ENCODE data around the gene IQSEC3. TPM values are rescaled to one million over a fixed set of nuclear protein-coding genes. Genes with fewer than 3 reads are reported as not detected.
"Not testable (repeated sequence)": the region's sequence is repeated elsewhere in the genome, so short reads cannot be mapped to it uniquely, and the experiment has no call there.

The IQSEC3 gene
- polyA plus RNA-seq, 4 donors, result 6.5 to 12.4 (median 8.7) TPM

GRCh38 chr12:210277-211141 lies 143.9 kb downstream of the IQSEC3 start:
- DNase-seq (ENCODE audit: low read depth in 4 of 4, low spot score in 2 of 4), result no peak

- DNase-seq (ENCODE audit: low read depth in 4 of 4, low spot score in 2 of 4), result no peak
Measured at GRCh38 chr12:211142-211465, 144.5 kb downstream of the IQSEC3 start.

- DNase-seq (ENCODE audit: low read depth in 4 of 4, low spot score in 2 of 4), result no peak
Measured at GRCh38 chr12:211639-212414, 145.3 kb downstream of the IQSEC3 start.

DNA sequence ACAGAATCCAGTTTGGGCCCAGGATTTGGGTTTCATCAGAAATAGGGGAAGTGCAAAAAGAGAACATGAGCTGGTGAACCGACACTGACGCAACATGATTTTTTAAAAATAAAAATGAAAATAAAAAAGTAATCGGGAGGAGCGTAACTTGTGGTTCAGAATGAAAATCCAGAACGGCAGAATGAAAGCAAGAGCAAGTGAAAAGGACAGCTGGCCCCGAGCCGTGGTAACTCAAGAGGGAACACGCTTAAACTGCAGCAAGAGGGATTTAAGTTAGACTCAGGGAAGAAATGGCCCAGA lies 145.8 kb downstream of the IQSEC3 start:
- no peak for DNase-seq (ENCODE audit: low read depth in 4 of 4, low spot score in 2 of 4)

DNA sequence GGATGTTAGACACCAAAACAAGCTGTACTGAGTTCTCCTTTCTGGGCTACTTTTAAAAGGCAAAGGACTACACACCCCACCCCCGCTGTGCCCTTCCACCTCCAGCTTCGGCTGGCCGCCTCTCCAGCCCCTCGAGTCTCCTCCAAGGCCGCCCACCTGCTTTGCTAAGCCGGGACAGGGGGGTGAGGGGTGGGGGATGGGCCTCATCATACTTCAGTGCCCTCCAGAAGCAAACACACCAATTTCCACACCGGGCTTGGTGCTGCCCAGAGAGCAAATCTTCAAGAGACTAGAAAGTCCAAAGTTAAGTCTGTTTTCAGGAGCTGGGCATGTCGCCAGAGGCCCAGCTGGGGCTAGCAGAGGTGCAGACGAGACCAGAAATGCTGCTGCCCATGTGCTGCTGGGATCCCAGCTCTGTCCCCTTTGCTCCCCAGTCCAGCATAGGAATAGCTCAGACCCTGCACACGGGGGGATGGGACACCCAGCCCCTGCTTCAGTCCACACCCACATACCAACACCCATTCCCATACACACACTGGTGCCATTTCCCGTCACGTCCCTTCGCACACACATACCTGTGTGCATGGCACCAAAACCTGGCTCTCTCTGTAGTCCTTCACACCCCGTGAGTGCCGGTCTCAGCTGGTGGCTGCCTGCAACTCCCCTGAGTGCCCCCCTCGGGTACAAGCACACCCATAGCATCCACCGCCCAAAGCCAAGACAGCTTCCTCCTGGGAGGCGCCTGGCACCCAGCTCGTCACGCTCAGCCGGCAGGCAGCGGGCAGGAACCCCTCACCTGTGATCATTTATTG lies 146.4 kb downstream of the IQSEC3 start:
- no peak for DNase-seq (ENCODE audit: low read depth in 4 of 4, low spot score in 2 of 4)

- DNase-seq (ENCODE audit: low read depth in 4 of 4, low spot score in 2 of 4), result no peak
Measured at GRCh38 chr12:213527-213932, 147.0 kb downstream of the IQSEC3 start.

DNA sequence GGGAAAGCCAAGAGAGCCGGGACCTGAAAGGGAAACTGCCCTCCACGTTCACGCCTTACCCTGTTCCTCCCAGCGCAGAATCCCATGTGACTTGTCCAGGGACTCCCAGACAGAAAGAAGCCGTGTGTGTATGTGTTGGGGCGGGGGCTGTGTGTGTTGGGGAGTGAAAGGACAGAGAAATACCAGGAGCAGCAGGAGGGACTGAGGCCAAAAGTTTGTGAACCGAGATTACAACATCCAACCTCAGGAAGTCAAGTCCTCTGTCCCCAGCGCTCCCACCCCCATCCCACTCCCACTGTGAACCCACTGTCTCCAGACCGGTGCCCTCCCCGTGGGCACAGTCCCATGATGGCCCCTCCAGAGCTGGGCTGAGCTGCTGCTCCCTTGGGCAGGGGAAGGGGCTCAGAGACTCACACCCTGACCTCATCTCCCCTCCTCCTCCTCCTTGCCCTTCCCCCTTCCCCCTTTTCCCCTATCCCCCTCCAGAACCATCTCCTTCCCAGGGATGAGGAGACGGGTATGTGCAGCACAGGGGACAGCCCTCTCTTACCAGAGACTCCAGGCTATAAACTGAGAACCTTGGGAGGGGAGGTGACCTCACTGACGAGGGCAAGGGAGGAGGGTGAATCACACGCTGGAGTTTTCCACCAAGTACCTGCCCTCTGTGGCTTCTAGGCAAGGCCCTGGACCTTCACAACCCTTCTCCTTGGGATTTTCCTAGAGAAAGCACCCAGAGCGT lies 147.6 kb downstream of the IQSEC3 start, which contains the start of gene SLC6A12:
Gene SLC6A12, minus strand, starts transcription at position 155 of the 739 bp plus-strand sequence. CDS start 4,171 bp downstream, outside the sequence.
- no peak for DNase-seq (ENCODE audit: low read depth in 4 of 4, low spot score in 2 of 4)

DNA sequence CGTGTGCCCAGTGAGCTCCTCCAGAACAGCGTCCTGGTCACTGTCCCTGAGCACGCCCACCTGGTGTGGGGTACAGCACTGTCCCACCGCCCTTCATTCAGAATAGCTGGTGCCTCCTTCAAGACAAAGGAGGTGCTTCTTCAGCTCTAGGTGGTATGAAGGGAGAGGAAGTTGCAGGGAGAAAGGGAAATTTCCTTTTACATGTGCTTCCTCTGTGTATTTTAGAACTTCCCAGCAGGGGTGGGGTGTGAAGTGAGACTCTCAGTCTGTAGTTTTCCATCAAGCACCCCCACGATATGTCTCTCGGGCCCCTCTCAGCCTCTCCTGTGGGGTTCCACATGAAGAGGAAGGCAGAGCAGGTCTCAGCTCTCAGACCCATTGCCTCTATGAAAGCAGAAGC lies 148.5 kb downstream of the IQSEC3 start:
- DNase-seq (ENCODE audit: low read depth in 4 of 4, low spot score in 2 of 4), result no peak

DNA sequence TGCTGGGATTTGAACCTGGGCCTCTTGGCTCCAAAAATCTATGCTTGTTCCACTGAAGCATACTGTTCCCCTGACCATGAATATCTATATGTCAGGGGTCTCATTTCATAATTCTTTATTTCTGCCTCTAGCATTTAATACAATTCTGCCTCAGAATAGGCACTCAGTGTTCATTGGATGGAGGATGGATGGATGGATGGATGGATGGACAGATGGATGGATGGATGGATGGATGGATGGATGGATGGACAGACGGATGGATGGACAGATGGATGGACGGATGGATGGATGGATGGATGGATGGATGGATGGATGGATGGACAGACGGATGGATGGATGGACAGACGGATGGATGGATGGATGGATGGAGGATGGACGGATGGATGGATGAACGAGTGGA lies 150.5 kb downstream of the IQSEC3 start:
- DNase-seq (ENCODE audit: low read depth in 4 of 4, low spot score in 2 of 4), result not testable (repeated sequence)

GRCh38 chr12:218221-218620 lies 151.7 kb downstream of the IQSEC3 start:
- no peak for DNase-seq (ENCODE audit: low read depth in 4 of 4, low spot score in 2 of 4)

DNA sequence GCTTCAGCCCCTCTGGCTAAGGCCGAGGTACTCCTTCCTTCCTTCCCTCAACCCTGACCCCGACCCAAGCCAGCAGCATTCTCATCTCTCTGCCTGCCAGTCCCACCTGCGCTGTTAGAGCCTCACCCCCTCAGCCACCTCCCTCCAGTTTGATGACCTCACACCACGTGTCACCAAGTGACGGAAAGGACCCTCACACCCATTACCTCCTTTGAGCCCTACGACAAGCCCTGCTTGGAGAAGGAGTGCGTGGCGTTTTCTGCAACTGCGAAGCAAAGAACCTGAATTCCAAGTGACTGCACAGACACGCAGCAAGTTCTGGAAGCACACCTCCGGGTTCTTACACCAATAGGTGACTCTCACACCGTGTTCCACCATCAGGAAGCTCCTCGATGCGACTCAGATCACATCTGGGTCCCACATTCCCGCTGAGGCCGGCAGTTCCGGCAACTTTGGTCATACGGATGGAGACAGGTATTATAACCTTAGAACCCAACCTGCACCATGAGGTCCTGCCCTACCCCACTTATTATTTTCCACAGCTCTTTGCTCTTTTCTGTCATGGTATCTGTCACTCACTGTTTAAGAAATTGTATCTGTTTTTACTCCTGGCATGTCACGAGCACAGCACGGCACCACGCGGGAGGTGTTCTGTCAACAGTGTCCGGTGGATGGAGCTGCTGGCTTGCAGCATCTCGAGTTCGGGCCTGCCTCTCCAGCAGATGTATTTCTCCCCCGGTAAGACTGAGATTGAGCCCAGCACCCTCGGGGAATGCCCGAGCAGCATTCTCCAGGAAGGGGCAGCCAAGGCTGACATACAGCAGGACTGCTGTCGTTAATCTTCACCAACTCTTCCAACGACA lies 152.4 kb downstream of the IQSEC3 start:
- no peak for DNase-seq (ENCODE audit: low read depth in 4 of 4, low spot score in 2 of 4)

DNA sequence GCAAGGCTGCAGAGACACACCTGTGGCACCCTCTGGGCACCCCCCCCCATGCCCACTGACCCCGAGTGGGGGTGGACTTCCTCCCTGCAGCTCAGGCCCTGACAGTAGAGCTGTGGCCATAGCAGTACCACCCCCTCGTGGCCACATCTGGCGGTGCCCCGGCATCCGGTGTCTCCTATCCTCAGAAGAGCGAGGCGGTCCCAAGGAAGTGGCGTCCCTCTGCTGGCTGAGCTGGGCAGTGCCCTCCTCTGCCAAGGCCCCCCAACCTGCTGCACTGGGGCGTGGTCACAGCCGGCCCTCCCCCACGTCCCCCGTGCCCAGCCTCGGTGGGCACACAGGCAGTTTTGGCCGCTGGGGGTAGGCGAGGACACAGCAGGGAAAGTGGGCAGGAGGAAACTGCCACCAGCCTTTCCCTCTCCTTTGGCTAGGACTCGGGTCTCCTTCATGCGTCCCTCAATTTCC lies 153.4 kb downstream of the IQSEC3 start:
- no peak for DNase-seq (ENCODE audit: low read depth in 4 of 4, low spot score in 2 of 4)

GRCh38 chr12:220491-220890 lies 153.9 kb downstream of the IQSEC3 start:
- no peak for DNase-seq (ENCODE audit: low read depth in 4 of 4, low spot score in 2 of 4)

GRCh38 chr12:220946-221550 lies 154.5 kb downstream of the IQSEC3 start:
- DNase-seq (ENCODE audit: low read depth in 4 of 4, low spot score in 2 of 4), result no peak

GRCh38 chr12:221736-222135 lies 155.2 kb downstream of the IQSEC3 start:
- no peak for DNase-seq (ENCODE audit: low read depth in 4 of 4, low spot score in 2 of 4)

DNA sequence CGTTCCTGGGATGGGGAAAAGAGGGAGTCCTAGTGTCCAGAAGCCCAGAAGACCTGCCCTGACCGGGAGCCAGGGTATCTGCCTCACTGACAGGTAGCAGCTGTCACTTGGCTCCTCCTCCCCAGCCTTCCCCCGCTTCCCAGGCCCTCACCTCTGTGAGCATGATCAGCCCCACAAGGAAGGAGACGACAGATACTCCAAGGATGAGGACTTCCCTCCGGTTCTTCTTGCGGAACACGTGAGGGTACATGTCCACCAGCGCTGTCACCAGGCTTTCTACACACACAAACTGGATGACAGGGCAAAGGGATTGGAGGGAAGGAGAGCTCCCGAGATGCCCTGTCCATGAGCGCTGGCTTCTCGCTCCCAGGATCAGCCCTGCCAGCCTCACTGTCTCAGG lies 157.3 kb downstream of the IQSEC3 start:
- no peak for DNase-seq (ENCODE audit: low read depth in 4 of 4, low spot score in 2 of 4)

- DNase-seq (ENCODE audit: low read depth in 4 of 4, low spot score in 2 of 4), result no peak
Measured at GRCh38 chr12:224330-224729, 157.8 kb downstream of the IQSEC3 start.

DNA sequence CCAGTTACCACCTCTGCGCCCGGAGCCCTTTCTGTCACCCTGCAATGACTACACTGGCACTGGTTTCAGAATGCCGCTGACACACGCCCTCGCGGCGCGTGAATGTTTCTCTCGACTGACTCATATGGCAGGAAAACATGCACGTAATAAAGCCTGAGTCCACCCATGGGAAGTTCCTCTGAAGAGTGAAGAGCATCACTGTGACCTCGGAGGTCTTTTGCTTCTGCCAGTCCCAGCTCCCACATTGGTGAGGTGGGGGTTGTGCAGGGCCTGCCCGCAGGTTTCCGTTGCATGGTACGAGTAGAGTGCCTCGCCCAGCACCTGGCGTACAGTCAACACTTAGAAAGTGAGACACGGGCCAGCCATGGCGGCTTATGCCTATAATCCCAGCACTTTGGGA lies 158.4 kb downstream of the IQSEC3 start:
- DNase-seq (ENCODE audit: low read depth in 4 of 4, low spot score in 2 of 4), result no peak

- DNase-seq (ENCODE audit: low read depth in 4 of 4, low spot score in 2 of 4), result no peak
Measured at GRCh38 chr12:226401-226800, 159.8 kb downstream of the IQSEC3 start.

Data from left renal cortex interstitium (tissue), 4 donors.